ENCODE measurements around the gene ABLIM2.

ABLIM2 gene

GRCh38 chr4:8155660-8156421, 2.8 kb downstream of the ABLIM2 start:
- TF ChIP-seq CTCF (IDR thresholded peaks at IDR 0.05; ENCODE audit: low read depth, low read length) = no peak
- H3K4me3 ChIP-seq (ENCODE audit: low read depth, low read length) = no peak overlapping the region

DNA sequence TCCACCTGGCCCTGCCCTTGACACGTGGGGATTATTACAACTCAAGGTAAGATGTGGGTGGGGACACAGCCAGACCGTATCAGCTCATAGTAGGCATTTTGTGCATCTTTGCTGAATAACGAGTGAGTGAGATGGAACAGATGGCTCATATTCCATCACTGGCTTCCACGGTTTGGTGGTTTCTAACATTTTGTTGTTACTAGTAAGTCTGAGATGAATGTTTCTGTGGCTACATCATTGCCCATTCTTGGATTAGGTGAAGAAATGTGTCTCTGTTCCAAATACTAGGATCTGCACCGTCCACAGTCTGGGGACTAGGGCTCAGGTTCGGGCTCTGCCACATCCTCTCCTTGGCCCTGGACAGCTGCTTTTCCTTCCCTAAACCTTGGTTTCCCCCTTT, 3.6 kb downstream of the ABLIM2 start:
- no peak for TF ChIP-seq CTCF (IDR thresholded peaks at IDR 0.05; ENCODE audit: low read depth, low read length)
- H3K4me3 ChIP-seq (ENCODE audit: low read depth, low read length) = no peak overlapping the region

DNA sequence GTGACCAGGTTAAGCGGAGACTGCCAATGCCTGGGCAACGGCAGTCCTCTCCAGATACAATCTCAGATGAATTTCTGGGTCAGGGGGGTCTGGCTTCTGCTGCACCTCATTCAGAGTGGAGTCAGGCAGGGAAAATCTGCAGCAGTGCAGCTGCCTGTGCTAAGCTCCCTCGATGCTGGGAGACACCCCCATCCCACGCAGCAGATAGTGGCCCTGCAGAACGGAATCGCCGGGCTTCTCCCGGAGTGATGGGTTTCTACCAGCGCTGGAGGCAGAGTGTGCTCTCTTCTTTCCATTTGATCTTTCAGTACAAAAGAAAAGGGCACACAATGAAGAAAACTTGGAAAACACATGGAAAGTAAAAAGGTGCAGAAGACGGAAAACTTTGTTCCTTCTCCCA, 5.2 kb downstream of the ABLIM2 start:
- no peak overlapping the region for H3K4me3 ChIP-seq (ENCODE audit: low read depth, low read length)
- no peak for TF ChIP-seq CTCF (IDR thresholded peaks at IDR 0.05; ENCODE audit: low read depth, low read length)

- no peak overlapping the region for H3K4me3 ChIP-seq (ENCODE audit: low read depth, low read length)
- TF ChIP-seq CTCF (IDR thresholded peaks at IDR 0.05; ENCODE audit: low read depth, low read length) = no peak
Measured at GRCh38 chr4:8152865-8153257, 5.8 kb downstream of the ABLIM2 start.

- no peak for TF ChIP-seq CTCF (IDR thresholded peaks at IDR 0.05; ENCODE audit: low read depth, low read length)
- no peak overlapping the region for H3K4me3 ChIP-seq (ENCODE audit: low read depth, low read length)
Measured at GRCh38 chr4:8152090-8152864, 6.3 kb downstream of the ABLIM2 start.

- no peak for TF ChIP-seq CTCF (IDR thresholded peaks at IDR 0.05; ENCODE audit: low read depth, low read length)
Measured at GRCh38 chr4:8151165-8151650, 7.4 kb downstream of the ABLIM2 start.

More at GRCh38 chr4:8151165-8151650, 7.4 kb downstream of the ABLIM2 start:
- no peak overlapping the region for H3K4me3 ChIP-seq (ENCODE audit: low read depth, low read length)
